Right lobe of liver (tissue), 6 donors: Measurements from ENCODE around the gene ZNF154. TPM values are rescaled to one million over a fixed set of nuclear protein-coding genes. Genes with fewer than 3 reads are reported as not detected.

ENCODE experiments used
- ATAC-seq, 4 donors: fragments of 200-7000 bp; cut with Tn5 transposase; one replicate each; pipeline ENCODE4 v1.9.1; 2020; ENCODE audit warnings: mild to moderate bottlenecking in 4 of 4, moderate library complexity in 4 of 4
- DNase-seq, 3 donors: peaks; one replicate each; pipeline ENCODE4 v3.0.0-alpha.2; 2020
- H3K27ac ChIP-seq, 3 donors: fragments of 200-600 bp; one replicate each; pipeline ENCODE4 v1.8.0; 2022
- H3K27me3 ChIP-seq, 2 donors: fragments of 200-600 bp; one replicate each; pipeline ENCODE4 v1.8.0; 2022
- H3K36me3 ChIP-seq, 4 donors: fragments of 200-600 bp; sonication (generic) in 1 of 4; one replicate each; pipeline versions ENCODE4 v1.5.1 to v1.8.0; 2017 to 2022; ENCODE audit warnings: control low read depth in 1 of 4
- H3K4me1 ChIP-seq, 4 donors: fragments of 200-600 bp; sonication (generic) in 1 of 4; one replicate each; pipeline versions ENCODE4 v1.5.1 to v1.8.0; 2017 to 2022; ENCODE audit warnings: control low read depth in 1 of 4
- H3K4me3 ChIP-seq, 3 donors: fragments of 200-600 bp; one replicate each; pipeline ENCODE4 v1.8.0; 2022
- H3K9me3 ChIP-seq, 4 donors: fragments of 200-600 bp; sonication (generic) in 1 of 4; one replicate each; pipeline versions ENCODE4 v1.5.1 to v1.8.0; 2017 to 2022; ENCODE audit warnings: control low read depth in 1 of 4
- CTCF ChIP-seq, 4 donors: fragments of 200-600 bp in 3 of 4; fragments of 450-650 bp in 1 of 4; IDR thresholded peaks; one replicate each; pipeline versions ENCODE4 v1.5.1 to v1.8.0; 2016 to 2022; ENCODE audit warnings: antibody characterized with exemption in 4 of 4, mild to moderate bottlenecking in 2 of 4
- POLR2A ChIP-seq: fragments of 450-650 bp; IDR thresholded peaks from one replicate; pipeline ENCODE4 v1.6.1; 2017; ENCODE audit warnings: antibody characterized with exemption, mild to moderate bottlenecking
- WGBS: methylation state at CpG from one replicate; pipeline ENCODE4 v1.1.6; 2018; ENCODE audit warnings: low coverage, low lambda C conversion rate; ENCODE audit not compliant: insufficient coverage; ENCODE audit errors: missing lambda C conversion rate; 5-methylcytosine and 5-hydroxymethylcytosine counted together
- intact Hi-C, 2 donors: fragments of 100-400 bp; cut with DNase I; formaldehyde crosslinking; loops; one replicate each; pipeline versions ENCODE4 v1.11.2 to v1.14.1; 2022
- total RNA-seq, 6 experiments: library from RNA; depleted of rRNA in 2 of 6; stranded (reverse); fragments of >200 nt in 2 of 6; fragmentation: NEBNext Ultra II Directional in 3 of 6; extraction: Animal tissue kit (Norgen Biotek cat#: 25700) in 3 of 6; gene quantifications; one replicate each; pipeline versions ENCODE4 v1.1.0 to v1.2.4, GENCODE V29; 2016 to 2023
- donor health status: DM: no; HTN: yes; CAD: no.
- donor health status: DM: no; HTN: no; CAD: no.
- donor health status: DM: no; HTN: no; CAD: no.
- donor health status: DM: no; HTN: yes; CAD: no.
- donor health status: DM: no; HTN: yes; CAD: no.

ZNF154 gene
- total RNA-seq, 6 experiments from 2014 or later, result 0.31 to 1.2 (median 0.60) TPM

- WGBS, result 88% methylated on average over 1 of the region's 1 CpG
- H3K9me3 ChIP-seq, result no peaks in the 10 kb centered on the region
- no peak for TF ChIP-seq POLR2A
- TF ChIP-seq CTCF (IDR thresholded peaks at IDR 0.05), result no peak
- H3K27ac ChIP-seq, result no peak overlapping the region
- DNase-seq (no peak), ATAC-seq (no peak)
- intact Hi-C loops, result no loop called here
- no peaks in the 10 kb centered on the region for H3K4me1 ChIP-seq
- no peak overlapping the region for H3K4me3 ChIP-seq
- H3K27me3 ChIP-seq, result no peaks in the 10 kb centered on the region
- peaks cover 0 to 3% (median 0%) of the 10 kb centered on the region in 4 donors for H3K36me3 ChIP-seq
These were observed 2.7 kb downstream of the ZNF154 start for GRCh38 chr19:57706346-57706745.

- 98% methylated on average over 4 of the region's 6 CpGs for WGBS
- Histone ChIP-seq H3K27me3 (no peaks in the 10 kb centered on the region), H3K9me3 (peaks cover 0 to 23% (median 4%) of the 10 kb centered on the region in 4 donors), H3K27ac (no peak overlapping the region), H3K4me1 (no peaks in the 10 kb centered on the region), H3K4me3 (no peak overlapping the region), H3K36me3 (peaks cover 0 to 3% (median 0%) of the 10 kb centered on the region in 4 donors)
- intact Hi-C loops, result no loop called here
- no peak for ATAC-seq
- TF ChIP-seq CTCF (IDR thresholded peaks at IDR 0.05) (no peak), POLR2A (no peak)
- no peak for DNase-seq
These were observed 7.4 kb downstream of the ZNF154 start for GRCh38 chr19:57701625-57702024.

GRCh38 chr19:57689750-57690149 is 19.3 kb downstream of the ZNF154 start:
- Histone ChIP-seq H3K27me3 (no peaks in the 10 kb centered on the region), H3K9me3 (peaks cover 9 to 59% (median 32%) of the 10 kb centered on the region in 4 donors), H3K4me3 (no peak overlapping the region), H3K4me1 (no peaks in the 10 kb centered on the region), H3K36me3 (peaks cover 0 to 16% (median 3%) of the 10 kb centered on the region in 4 donors), H3K27ac (no peak overlapping the region)
- ATAC-seq (no peak), DNase-seq (no peak)
- TF ChIP-seq CTCF (IDR thresholded peaks at IDR 0.05) (no peak), POLR2A (no peak)
- intact Hi-C loops, result no loop called here
- 94% methylated on average over 3 of the region's 3 CpGs for WGBS

GRCh38 chr19:57688011-57688763 is 20.8 kb downstream of the ZNF154 start:
- DNase-seq (no peak), ATAC-seq (no peak)
- Histone ChIP-seq H3K9me3 (peaks cover 9 to 65% (median 32%) of the 10 kb centered on the region in 4 donors), H3K27ac (no peak overlapping the region), H3K4me3 (no peak overlapping the region), H3K27me3 (no peaks in the 10 kb centered on the region), H3K36me3 (peaks cover 0 to 16% (median 3%) of the 10 kb centered on the region in 4 donors), H3K4me1 (no peaks in the 10 kb centered on the region)
- intact Hi-C loops, result no loop called here
- WGBS, result 100% methylated on average over 5 of the region's 6 CpGs
- TF ChIP-seq POLR2A, result no peak
- no peak for TF ChIP-seq CTCF (IDR thresholded peaks at IDR 0.05)
